A549 (cell line): ENCODE measurements around the gene RTN4.

Experiments
- CHD4 ChIP-seq: fragments of 200-600 bp; sonication (generic); IDR thresholded peaks from 2 replicates; pipeline ENCODE4 v1.6.1; 2016; ENCODE audit warnings: antibody characterized with exemption, mild to moderate bottlenecking, borderline replicate concordance
- CTCF ChIP-seq: fragments of >200 bp; sonication (Bioruptor Twin); formaldehyde crosslinking; IDR thresholded peaks from 3 replicates; pipeline ENCODE4 v1.5.1; 2016
- EP300 ChIP-seq, 2 experiments: fragments of >200 bp; sonication (Bioruptor Twin); formaldehyde crosslinking; IDR thresholded peaks; 2 replicates in 1 of 2; 3 replicates in 1 of 2; pipeline ENCODE4 v1.6.1; 2016 to 2017
- ESRRA ChIP-seq: fragments of 150-350 bp; IDR thresholded peaks from 2 replicates; pipeline ENCODE4 v1.6.1; 2014; ENCODE audit warnings: mild to moderate bottlenecking, low read length, borderline replicate concordance
- GATA3 ChIP-seq: IDR thresholded peaks from 2 replicates; pipeline ENCODE4 v1.6.1; 2012; ENCODE audit warnings: borderline replicate concordance
- JUN ChIP-seq, 2 experiments: fragments of >200 bp; sonication (Bioruptor Twin); formaldehyde crosslinking; IDR thresholded peaks; 2 replicates in 1 of 2; 3 replicates in 1 of 2; pipeline ENCODE4 v1.6.1; 2016 to 2017
- MYC ChIP-seq: IDR thresholded peaks from 2 replicates; pipeline ENCODE4 v1.6.1; 2012; ENCODE audit warnings: mild to moderate bottlenecking, inconsistent platforms, low read length, improper control_type of control experiment, borderline replicate concordance
- POLR2A ChIP-seq: IDR thresholded peaks from 2 replicates; pipeline ENCODE4 v1.6.1; 2012; ENCODE audit warnings: mild to moderate bottlenecking, low read length
- RNF2 ChIP-seq: fragments of 200-600 bp; sonication (generic); IDR thresholded peaks from 2 replicates; pipeline ENCODE4 v1.6.1; 2016; ENCODE audit warnings: low read depth, mild to moderate bottlenecking, antibody characterized with exemption, moderate library complexity, borderline replicate concordance
- SMC3 ChIP-seq: fragments of >200 bp; sonication (Bioruptor Twin); formaldehyde crosslinking; IDR thresholded peaks from 3 replicates; pipeline ENCODE4 v1.6.1; 2018; ENCODE audit warnings: inconsistent platforms
- USF2 ChIP-seq: fragments of 450-650 bp; IDR thresholded peaks from 2 replicates; pipeline ENCODE4 v1.6.1; 2014; ENCODE audit warnings: antibody characterized with exemption

- TF ChIP-seq CTCF (no peak), GATA3 (no peak), POLR2A (no peak), JUN (IDR thresholded peaks at IDR 0.05) (no peak; a peak in 1 of 5 replicates), RNF2 (no peak), MYC (no peak), USF2 (no peak), SMC3 (no peak), ESRRA (no peak), CHD4 (no peak), EP300 (IDR thresholded peaks at IDR 0.05) (no peak)
These were observed 2.5 kb downstream of the RTN4 start for GRCh38 chr2:55047677-55048299.
